HTERT RPE-1 (cell line): ENCODE measurements around the gene THSD7B.
"Not testable (repeated sequence)": the region's sequence is repeated elsewhere in the genome, so short reads cannot be mapped to it uniquely, and the experiment has no call there.

ENCODE experiments used
- in situ Hi-C: fragments of 300-500 bp; cut with MboI; formaldehyde crosslinking; loops from 4 replicates; pipeline ENCODE4 v1.14.3; 2020; ENCODE audit warnings: low sequenced_read_pairs

THSD7B gene

DNA sequence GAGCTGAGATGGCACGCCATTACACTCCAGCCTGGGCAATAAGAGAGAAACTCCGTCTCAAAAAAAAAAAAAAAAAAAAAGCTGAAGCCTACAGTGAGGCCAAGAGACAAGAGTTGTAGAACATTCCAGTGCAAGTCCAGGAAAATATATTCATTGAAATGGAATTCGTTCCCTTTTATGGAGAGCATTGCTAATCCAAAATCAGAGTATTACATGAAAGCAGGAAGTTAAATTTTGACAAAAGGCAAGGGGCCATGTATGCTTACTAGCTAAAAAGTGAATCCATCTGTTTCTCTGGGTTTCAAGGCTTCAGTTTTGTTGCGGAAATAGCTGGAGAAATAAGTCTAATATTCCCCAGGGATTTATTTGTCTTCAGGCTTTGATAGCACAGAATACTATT, 471.7 kb downstream of the THSD7B start:
- in situ Hi-C loops, result no loop called here

DNA sequence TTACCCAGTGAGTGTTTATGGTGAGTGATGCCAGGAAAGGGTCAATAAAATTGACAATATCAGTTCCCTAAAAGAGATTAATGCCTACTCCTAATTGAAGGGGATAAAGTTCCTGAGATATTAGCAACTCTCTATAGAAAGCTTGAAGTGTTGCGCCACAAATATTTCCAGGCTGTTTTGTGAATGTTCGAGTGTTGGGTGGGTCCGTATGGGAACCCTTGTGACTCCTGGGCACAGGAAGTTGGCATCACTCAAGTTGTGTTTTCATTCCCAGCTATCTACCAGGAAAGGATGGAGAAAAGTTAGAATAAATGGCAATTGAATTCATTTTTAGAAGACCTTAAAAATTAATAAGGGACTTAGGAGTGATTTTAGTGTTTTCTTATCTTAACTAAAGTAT, 472.7 kb downstream of the THSD7B start:
- in situ Hi-C loops, result no loop called here

DNA sequence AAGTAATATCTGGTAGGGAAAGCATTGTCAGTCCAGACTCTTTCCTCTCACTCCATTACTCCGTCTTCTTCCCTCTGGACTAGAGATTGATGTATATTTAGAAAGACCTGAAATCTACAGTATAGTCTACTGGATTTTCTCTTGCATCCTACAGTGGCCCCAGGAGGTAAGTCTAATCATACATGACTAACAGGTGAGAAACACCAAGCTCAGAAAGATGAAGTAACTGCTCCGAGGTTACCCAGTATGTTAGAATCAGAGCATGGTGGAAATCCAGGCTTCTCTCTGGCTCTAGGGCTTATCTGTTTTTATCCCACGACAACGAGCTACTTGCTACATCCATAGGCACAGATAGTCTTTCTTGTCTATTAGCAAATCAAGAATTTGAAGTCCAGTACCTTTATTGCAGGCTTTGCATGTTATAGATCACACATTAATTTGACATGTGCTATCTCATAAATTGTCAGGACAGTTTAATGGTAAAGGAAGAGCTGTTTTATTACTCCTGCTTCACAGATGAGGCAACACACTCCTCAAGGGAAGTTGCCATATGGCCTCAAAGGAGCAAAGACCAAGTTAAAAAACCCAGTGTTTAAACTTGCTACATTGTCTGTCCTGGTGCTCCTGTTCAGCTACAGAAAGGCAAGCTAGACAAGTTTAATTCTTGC, 484.3 kb downstream of the THSD7B start:
- in situ Hi-C loops, result no loop called here

DNA sequence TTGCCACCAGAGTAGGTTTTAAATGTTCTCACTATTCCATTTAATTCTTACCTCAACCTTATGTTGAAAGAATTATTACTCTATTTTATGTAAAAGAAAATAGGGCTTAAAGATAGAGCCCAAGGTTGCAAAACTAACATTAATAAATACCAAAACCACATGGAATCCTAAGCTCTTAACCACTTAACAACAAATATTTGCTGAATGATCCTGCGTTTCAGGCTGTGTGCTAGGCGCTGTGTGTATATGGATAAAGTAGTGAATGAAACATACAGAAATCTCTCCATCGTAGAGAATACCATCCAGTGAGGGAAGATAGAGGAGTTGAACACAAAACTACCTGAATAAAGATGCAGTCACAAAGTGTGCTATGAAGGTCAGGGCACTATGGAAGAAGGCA, 485.1 kb downstream of the THSD7B start:
- in situ Hi-C loops, result no loop called here

DNA sequence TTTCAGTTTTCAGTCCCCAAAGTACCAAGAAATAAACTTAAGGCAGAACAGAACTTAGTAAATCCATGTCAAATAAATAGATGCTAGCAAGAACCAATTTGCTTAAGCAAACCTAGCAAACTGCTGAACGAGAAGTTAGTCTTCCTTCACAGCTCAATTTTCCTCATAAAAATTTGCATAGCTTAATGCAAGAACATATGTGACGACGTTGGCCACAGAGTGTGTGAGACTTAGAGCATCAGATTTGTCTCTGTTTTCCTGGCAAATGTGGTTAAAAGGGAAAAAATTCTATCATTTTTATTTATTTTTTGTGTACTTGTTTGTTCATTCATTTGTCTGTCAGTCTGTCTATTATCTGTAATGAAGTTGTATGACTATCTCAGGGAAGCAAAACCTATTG, 485.7 kb downstream of the THSD7B start:
- in situ Hi-C loops, result no loop called here

DNA sequence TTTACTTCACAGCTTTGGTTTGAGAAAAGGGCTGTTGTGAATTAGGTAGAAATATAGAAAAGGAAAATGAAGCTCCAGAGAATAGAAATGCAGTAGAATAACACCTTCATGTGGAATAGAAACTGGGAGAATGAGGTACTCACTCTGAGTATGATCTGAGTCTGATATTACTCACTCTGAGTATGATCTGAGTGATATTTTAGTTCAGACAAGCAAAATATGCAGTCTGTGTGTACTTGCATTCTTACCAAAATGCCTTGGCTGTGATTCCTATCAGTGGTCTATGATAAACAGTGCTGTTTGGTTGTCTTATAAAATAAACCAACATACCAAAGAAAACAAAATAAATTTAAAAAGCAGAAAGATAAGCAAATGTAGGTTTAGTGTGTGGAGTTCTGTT, 487.6 kb downstream of the THSD7B start:
- in situ Hi-C loops, result no loop called here

DNA sequence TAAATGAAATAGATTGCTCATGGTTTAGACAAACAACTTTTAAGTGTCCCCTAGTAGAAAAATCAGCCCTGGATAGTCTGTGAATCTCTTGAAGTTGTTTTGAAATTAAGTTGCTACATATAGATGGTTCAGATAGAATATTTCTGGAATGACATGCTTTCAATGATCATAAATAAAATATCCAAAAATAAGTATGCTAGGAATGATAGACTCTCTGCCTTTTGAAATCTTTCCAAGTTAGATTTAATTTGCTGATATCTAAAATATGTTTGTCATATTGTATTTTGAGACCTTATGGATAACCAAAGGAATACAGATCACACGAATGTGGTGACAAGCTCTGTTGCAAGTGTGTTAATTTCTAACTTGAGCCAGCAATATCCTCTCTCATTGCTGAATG, 488.7 kb downstream of the THSD7B start:
- in situ Hi-C loops, result no loop called here

DNA sequence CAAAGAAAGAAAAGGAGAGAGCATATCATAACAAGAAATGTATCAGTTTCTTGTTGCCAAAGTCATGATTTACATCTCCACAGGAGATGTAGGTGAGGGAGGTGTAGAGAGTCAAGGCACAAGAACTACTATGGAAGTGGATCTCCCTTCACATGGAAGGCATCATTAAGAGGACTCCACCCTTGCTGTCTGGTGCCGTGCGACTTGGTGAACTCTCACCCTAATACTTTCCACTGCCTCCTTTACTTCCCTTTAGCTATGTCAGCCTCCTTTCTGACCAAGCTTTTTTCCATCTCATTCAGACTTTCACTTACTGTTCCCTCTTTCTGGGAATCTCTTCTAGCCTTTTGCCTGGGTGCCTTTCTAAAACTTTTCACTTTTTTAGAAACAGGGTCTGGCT, 490.0 kb downstream of the THSD7B start:
- in situ Hi-C loops, result no loop called here

DNA sequence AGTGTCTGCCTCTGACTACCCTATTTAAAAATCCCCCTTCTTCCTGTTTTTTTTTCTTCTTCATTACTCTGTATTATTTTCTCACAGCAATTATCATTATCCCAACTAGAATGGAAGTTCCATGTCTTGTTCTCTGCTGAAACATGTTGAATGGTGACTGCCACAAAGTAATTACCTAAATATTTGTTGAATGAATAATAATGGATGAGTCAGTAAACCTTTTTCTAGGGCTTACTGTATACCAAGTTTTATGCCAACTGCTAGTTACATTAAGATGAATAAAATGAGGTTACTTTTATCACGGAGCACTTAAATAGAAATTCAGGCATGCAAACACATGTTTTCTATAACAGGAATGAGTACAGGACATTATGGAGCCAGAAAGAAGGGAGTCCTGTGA, 490.6 kb downstream of the THSD7B start:
- in situ Hi-C loops, result no loop called here

DNA sequence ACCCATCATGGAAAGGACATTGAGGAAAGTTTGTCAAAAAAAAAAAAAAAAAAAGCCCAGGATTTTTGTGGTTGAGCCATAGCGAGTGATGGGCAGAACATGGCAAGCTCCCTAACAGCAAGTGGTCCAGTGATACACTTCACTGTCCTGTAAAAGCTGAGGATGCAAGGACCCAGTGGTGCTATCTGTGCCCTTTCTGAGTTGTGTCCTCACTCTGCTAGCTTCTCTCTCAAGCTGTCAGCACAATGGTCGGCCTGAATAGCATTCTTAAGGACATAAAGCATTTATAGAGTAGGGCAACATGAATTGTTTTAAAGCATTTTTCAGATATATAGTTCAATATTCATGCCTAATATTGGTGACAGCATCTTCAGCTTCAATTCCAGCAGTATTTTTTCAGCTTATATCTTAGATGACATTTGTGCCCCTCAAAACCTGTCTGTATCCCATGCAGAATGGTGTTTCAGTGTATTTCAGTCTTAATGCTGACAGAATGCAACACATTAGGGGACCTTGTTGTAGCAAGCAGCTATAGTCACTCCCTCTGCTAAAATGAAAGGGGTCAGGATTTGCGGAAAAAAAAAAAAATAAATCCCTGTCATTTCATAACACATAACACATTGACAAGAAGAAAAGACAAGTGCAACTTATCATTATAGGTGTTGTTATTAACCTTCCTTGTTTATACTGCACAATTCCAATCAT, 496.7 kb downstream of the THSD7B start:
- in situ Hi-C loops, result no loop called here

DNA sequence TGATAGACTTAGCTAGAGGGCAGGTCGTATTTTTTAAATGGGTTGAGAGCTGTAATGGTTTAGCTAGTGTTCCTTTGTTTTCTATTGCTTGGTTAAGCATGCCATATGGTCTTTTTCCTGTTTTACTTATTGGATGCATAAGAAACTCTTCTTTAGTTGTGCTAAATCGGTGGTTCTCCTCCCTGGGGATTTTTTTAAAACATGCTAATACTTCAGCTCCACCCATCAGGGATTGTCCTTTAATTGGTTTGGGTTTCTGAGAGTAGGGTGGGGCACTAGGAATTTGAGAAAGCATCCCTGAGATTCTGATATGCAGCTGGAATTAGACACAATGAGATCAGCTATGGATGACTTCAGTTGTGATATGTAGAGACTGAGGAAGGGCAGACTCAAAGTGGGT, 497.2 kb downstream of the THSD7B start:
- in situ Hi-C loops, result no loop called here

DNA sequence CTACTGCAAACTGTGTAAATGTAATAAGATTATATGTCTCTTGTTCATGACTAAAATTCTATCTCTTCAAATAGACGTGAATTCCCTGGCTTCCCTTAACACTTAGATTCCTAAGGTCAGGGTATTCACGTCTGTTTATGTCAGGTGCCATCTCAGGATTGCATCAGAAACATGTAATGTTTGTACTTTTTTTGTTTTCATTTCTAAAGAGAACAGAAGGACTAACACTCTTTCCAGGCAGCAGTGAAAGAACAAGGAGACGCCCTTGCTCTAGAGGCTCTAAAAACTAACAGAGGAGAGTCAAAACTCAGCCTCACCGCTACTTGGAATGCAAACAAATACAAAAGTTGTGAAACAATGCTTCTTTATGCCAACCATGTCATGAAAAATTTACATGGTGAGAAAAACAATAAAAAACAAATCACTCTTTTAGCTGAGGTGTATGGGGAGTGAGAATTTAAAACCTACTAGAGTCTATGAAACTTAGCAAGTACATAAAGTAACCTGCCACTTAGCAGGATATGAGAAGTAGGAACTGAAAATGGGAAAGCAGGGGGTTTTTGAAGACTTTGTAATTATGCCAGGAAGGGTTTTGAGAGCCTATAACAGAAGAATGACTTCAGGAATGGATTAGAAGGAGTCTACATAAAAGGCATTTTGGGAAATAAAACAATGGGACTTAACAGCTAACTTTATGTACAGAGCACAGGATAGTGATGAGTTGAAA, 522.7 kb downstream of the THSD7B start:
- in situ Hi-C loops, result no loop called here

DNA sequence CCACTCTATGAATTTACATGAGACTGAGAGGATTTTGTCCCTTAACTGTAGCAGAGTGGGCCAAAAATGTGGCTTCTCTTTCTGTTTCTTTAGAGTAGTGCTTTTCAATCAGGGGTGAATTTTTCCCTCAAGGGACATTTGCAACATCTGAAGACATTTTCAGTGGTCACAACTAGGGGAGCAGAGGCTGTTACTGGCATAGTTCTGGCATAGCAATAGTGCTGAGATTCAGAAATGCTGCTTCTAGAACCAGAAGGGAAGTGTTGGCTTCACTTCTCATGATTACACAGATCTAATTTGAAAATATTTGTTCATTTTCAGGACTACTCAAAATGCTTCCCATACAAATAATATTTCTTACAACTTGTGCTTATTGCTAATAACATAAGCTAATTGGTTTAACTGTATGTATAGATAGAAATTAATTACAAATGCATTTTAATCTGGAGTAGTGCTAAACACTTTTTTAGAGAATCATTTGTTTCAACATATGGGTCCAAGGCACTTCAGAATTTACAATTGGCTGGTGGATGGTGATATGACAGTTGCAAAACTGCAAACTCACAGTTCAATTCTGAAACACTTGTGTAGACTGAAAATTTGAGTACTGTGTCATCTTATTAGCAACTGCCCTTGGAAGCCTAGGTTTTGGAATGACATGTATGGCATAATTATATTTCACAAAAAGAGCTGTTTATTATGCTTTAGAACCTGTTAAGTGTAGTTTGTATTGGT, 526.7 kb downstream of the THSD7B start:
- in situ Hi-C loops, result no loop called here

DNA sequence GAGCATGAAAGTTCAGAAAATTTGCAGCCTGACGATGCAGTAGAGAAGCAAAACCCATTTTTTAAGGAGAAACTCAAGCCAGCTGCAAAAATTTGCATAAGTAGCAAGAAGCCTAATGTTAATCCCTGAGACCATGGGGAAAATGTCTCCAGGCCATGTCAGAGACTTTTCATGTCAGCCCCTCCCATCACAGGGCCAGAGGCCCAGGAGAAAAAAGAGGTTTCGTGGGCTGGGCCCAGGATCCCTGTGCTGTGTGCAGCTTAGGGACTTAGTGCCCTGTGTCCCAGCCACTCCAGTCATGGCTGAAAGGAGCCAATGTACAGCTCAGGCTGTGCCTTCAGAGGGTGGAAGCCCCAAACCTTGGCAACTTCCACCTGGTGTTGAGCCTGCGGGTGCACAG, 533.0 kb downstream of the THSD7B start:
- in situ Hi-C loops, result no loop called here

DNA sequence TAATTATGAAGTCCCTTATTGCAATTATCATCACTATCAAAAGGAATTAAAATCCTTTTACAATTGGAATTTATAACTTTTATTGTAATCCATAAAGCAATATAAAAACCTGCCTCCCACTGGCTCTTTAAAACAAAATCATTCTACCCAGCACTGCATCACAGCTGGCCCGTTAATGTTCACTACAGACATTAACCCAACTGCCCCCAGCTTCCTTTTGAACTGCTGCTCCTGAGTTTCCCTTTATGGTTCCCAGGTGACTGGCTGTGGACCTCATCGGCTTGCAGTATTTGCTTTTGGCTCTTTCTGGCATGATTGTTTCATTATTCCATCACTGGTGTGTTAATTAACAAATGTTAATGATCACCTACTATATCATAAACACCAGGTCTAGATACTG, 535.6 kb downstream of the THSD7B start:
- in situ Hi-C loops, result no loop called here

DNA sequence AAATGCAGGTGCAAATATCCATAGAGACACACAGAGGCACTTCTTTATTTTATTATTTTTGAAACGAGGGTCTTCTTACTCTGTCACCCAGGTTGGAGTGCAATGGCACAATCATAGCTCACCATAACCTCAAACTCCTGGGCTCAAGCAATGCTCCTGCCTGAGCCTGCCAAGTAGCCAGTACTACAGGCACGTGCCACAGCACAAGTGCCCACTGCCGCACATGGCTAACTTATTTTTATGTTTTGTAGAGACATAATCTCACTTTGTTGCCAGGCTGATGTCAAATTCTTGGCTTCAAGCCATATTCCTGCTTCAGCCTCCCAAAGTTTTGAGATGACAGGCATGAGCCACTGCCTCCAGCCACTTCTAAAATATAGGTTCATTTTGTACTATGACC, 537.6 kb downstream of the THSD7B start:
- in situ Hi-C loops, result no loop called here

DNA sequence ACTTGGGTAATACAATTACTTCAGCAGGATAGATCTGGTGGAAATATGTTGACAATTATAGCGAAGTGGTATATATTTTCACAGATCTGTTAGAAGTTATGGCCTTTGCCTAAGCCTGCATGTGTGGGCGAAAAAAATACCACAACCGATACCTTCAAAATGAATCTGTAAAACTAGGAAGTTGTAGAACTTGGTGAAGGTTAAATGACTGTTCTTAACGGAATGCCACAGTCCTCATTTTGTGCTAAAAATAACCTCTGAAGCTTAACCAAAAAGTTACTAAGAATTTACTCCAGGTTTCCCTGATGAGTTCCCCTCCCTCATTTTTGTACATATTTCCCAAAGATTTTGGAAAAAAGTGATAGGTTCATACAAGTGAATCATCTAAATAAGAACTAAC, 550.7 kb downstream of the THSD7B start:
- in situ Hi-C loops, result no loop called here

DNA sequence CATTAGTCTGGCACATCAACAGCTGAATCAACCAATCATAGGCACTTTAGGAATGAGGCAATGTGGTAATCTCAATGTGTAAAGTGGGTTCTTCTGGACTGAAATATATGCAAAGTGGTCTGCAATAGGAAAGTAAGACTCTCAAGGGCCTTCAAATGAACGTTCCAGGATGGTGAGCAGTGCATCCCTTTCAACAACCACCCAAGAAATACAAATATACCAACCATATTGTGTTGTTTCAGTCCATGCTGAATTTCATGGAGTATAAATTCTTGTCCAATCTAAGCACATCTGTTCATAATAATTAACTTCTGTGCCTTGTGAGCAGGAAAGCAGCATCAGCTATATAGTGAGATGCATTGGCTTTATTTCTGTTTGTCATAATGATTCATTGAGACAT, 556.2 kb downstream of the THSD7B start:
- in situ Hi-C loops, result no loop called here

DNA sequence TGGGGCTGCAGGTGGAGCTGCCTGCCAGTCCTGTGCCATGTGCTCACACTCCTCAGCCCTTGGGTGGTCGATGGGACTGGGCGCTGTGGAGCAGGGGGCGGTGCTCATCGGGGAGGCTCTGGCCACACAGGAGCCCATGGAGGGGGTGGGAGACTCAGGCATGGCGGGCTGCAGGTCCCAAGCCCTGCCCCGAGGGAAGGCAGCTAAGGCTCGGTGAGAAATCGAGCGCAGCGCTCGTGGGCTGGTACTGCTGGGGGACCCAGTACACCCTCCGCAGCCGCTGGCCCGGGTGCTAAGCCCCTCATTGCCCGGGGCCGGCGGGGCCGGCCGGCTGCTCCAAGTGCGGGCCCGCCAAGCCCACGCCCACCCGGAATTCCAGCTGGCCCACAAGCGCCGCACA, 566.2 kb downstream of the THSD7B start:
- in situ Hi-C loops, result not testable (repeated sequence)

DNA sequence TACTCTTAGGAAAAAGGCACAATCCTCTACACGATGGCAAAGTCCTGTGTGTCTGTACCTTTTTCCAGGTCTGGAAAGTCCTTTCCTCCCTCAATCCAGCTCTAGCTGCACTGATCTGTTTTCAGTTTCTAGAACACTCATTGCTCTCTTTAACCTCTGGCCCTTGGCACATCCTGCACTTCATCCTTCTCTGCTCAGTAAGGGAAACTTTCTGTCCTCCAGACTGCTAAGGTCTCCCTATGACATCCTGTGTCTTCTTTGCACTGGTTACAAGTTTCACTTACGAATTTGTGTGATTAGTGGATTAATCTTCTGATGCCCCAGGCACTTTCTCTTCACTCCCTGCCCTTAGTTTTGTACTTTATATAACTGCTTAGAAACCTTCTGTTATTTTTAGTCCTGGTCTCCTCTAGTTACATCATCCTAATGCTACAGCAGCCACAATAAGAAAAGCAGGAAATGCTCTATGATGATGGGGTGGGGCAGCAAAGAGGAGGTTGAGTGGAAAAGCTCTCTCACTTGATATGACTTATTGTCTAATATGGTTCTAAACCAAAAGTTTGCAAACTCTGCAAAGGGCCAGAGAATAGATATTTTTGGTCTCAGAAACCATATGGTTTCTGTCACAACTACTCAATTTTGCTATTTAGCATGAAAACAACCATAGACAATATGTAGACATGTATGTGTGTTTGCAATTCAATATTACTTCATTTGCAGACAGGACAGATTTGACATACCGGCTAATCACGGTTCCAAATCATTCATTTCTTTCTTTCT, 568.2 kb downstream of the THSD7B start:
- in situ Hi-C loops, result no loop called here

DNA sequence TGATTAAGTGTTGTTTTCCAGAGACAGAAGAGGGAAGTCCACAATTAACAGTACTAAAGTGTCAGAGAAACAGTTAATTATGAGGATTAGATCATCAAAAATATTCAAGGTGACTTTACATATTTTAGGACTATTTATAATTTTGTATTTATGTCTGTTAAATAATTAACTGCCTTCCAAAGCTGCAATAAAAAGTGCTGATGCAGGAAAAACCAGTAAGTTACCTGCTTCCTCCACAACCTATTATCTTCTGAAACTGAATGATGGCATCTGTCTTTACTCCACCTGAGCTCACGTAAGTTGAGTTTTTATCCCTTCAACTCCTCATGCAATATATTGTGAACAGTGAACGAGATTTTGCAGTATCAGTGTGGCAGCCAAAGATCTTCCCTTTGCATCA, 570.7 kb downstream of the THSD7B start:
- in situ Hi-C loops, result no loop called here
